Measurements from ENCODE around the gene EGFR. TPM values are rescaled to one million over a fixed set of nuclear protein-coding genes. Genes with fewer than 3 reads are reported as not detected.

Gene EGFR
- total and polyA plus RNA-seq, 2 donors (not counting 1 experiment from before 2014, with no cell fraction given) = 55.3 to 62.8 TPM

- no peak overlapping the region for H3K27ac ChIP-seq (ENCODE audit: insufficient read depth, low read length)
- peaks cover 24% of the 10 kb centered on the region for H3K4me1 ChIP-seq (ENCODE audit: control insufficient read depth, extremely low read depth, insufficient read depth, low read length)
- no peaks in the 10 kb centered on the region for H4K20me1 ChIP-seq (ENCODE audit: control insufficient read depth, extremely low read depth, insufficient read depth, low read length)
- H3K27me3 ChIP-seq (ENCODE audit: control insufficient read depth, insufficient read depth, low read length) = no peaks in the 10 kb centered on the region
- no peaks in the 10 kb centered on the region for H3K9me3 ChIP-seq (ENCODE audit: control insufficient read depth, insufficient read depth, low read depth, low read length)
- H3K4me2 ChIP-seq (ENCODE audit: extremely low read depth, insufficient read depth, low read length) = no peak overlapping the region
- no peak overlapping the region for H2AFZ ChIP-seq (ENCODE audit: low read length)
- DNase-seq (ENCODE audit: low read depth in 2 of 2) = no peak
- H3K79me2 ChIP-seq (ENCODE audit: control insufficient read depth, insufficient read depth, low read length) = peaks cover under 1% of the 10 kb centered on the region
- no peak overlapping the region for H3K4me3 ChIP-seq (replicated peaks in 1 of 4; ENCODE audit: control extremely low read depth in 1 of 4, insufficient read depth in 1 of 4, low read depth in 3 of 4, low read length in 4 of 4)
- TF ChIP-seq EZH2 (IDR thresholded peaks at IDR 0.05; ENCODE audit: low read length, missing control alignments) = no peak
- TF ChIP-seq CTCF (conservative IDR thresholded peaks at IDR 0.05 in 1 of 2, IDR thresholded peaks at IDR 0.05 in 1 of 2; ENCODE audit: low read depth in 1 of 2, low read length in 2 of 2) = no peak
- peaks cover 37% of the 10 kb centered on the region for H3K36me3 ChIP-seq (ENCODE audit: control insufficient read depth, insufficient read depth, low read length)
- H3K9ac ChIP-seq (ENCODE audit: insufficient read depth, low read length) = no peak overlapping the region
Observed at GRCh38 chr7:55181762-55182161, 162.9 kb downstream of the EGFR start.

GRCh38 chr7:55183897-55184296, 165.1 kb downstream of the EGFR start:
- H3K4me3 ChIP-seq (replicated peaks in 1 of 4; ENCODE audit: control extremely low read depth in 1 of 4, insufficient read depth in 1 of 4, low read depth in 3 of 4, low read length in 4 of 4) = no peak overlapping the region
- H3K4me2 ChIP-seq (ENCODE audit: extremely low read depth, insufficient read depth, low read length) = no peak overlapping the region
- no peak for TF ChIP-seq CTCF (conservative IDR thresholded peaks at IDR 0.05 in 1 of 2, IDR thresholded peaks at IDR 0.05 in 1 of 2; ENCODE audit: low read depth in 1 of 2, low read length in 2 of 2)
- no peak for TF ChIP-seq EZH2 (IDR thresholded peaks at IDR 0.05; ENCODE audit: low read length, missing control alignments)
- H3K9ac ChIP-seq (ENCODE audit: insufficient read depth, low read length) = no peak overlapping the region
- no peaks in the 10 kb centered on the region for H3K27me3 ChIP-seq (ENCODE audit: control insufficient read depth, insufficient read depth, low read length)
- no peak overlapping the region for H3K27ac ChIP-seq (ENCODE audit: insufficient read depth, low read length)
- no peak for DNase-seq (ENCODE audit: low read depth in 2 of 2)
- H4K20me1 ChIP-seq (ENCODE audit: control insufficient read depth, extremely low read depth, insufficient read depth, low read length) = no peaks in the 10 kb centered on the region
- H3K79me2 ChIP-seq (ENCODE audit: control insufficient read depth, insufficient read depth, low read length) = peaks cover 6% of the 10 kb centered on the region
- H2AFZ ChIP-seq (ENCODE audit: low read length) = no peak overlapping the region
- peaks cover 37% of the 10 kb centered on the region for H3K36me3 ChIP-seq (ENCODE audit: control insufficient read depth, insufficient read depth, low read length)
- peaks cover 22% of the 10 kb centered on the region for H3K4me1 ChIP-seq (ENCODE audit: control insufficient read depth, extremely low read depth, insufficient read depth, low read length)
- no peaks in the 10 kb centered on the region for H3K9me3 ChIP-seq (ENCODE audit: control insufficient read depth, insufficient read depth, low read depth, low read length)

- no peak overlapping the region for H3K9ac ChIP-seq (ENCODE audit: insufficient read depth, low read length)
- peaks cover 6% of the 10 kb centered on the region for H3K79me2 ChIP-seq (ENCODE audit: control insufficient read depth, insufficient read depth, low read length)
- H3K36me3 ChIP-seq (ENCODE audit: control insufficient read depth, insufficient read depth, low read length) = peaks cover 35% of the 10 kb centered on the region
- no peak overlapping the region for H3K4me2 ChIP-seq (ENCODE audit: extremely low read depth, insufficient read depth, low read length)
- H4K20me1 ChIP-seq (ENCODE audit: control insufficient read depth, extremely low read depth, insufficient read depth, low read length) = no peaks in the 10 kb centered on the region
- peak overlapping the region; percentile 61 for H3K27ac ChIP-seq (ENCODE audit: insufficient read depth, low read length)
- H3K4me3 ChIP-seq (replicated peaks in 1 of 4; ENCODE audit: control extremely low read depth in 1 of 4, insufficient read depth in 1 of 4, low read depth in 3 of 4, low read length in 4 of 4) = no peak overlapping the region
- peak in 1 of 2 donors; percentile 35 for DNase-seq (ENCODE audit: low read depth in 2 of 2)
- no peak for TF ChIP-seq EZH2 (IDR thresholded peaks at IDR 0.05; ENCODE audit: low read length, missing control alignments)
- TF ChIP-seq CTCF (conservative IDR thresholded peaks at IDR 0.05 in 1 of 2, IDR thresholded peaks at IDR 0.05 in 1 of 2; ENCODE audit: low read depth in 1 of 2, low read length in 2 of 2) = no peak
- no peaks in the 10 kb centered on the region for H3K9me3 ChIP-seq (ENCODE audit: control insufficient read depth, insufficient read depth, low read depth, low read length)
- H3K4me1 ChIP-seq (ENCODE audit: control insufficient read depth, extremely low read depth, insufficient read depth, low read length) = peaks cover 20% of the 10 kb centered on the region
- H3K27me3 ChIP-seq (ENCODE audit: control insufficient read depth, insufficient read depth, low read length) = no peaks in the 10 kb centered on the region
- H2AFZ ChIP-seq (ENCODE audit: low read length) = no peak overlapping the region
Observed at GRCh38 chr7:55185321-55185802, 166.5 kb downstream of the EGFR start.

Measured in fibroblast of lung (primary cell).